Cerebellar nuclear complex (tissue), 1 donor: ENCODE results near the gene KCNN3.

Source experiments
- DNase-seq, 2 experiments: peaks; one replicate each; lab custom pipeline; 2025; lab: John Stamatoyannopoulos, UW

KCNN3 gene

DNA sequence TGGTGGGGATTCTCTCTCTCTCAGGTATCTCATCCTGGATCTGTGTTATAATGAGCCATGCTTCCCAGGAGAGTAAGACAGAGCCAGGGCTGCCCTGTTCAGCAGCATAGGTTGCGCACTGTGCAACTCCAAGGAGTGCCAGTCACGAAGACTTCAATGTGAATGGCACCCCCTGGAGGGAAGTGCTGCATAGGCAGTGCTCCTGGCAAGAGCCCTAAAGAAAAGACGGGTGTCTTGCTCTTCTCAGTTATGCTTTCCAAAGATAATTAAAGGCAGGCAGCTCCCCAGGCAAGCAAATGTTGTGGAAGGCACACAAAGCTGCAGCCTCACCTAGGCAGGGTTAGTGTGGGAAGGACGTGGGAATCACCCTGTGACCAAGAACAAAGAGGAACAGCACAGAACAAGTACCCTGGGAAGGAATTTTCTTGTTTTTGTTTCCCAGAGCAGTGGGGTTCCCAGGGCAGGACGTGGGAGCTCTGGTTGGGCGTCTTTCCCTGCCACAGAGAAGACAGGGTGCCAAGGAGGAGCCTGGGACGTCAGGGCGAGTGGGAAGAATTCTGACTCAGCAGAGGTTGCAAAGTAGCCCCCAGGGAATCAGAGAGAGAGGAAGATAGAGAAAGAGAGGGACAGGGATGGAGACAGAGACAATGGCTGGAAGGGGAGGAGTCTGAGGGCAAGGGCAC is 120.9 kb downstream of the KCNN3 start:
- no peak for DNase-seq

DNA sequence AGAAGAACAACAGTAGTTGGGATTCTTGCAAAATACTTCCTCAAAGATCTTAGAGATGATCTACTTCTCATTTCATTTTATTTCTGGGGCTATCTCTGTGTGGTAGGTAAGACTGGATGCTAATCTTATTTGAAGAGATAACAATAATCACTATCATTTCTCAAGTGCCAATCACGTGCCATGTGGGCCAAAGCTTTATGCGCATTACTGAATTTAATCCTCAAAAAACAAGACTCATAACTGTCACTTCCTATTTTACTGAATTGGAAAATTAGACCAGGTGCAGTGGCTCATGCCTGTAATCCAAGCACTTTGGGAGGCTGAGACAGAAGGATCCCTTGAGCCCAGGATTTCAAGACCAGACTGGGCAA is 121.7 kb downstream of the KCNN3 start:
- DNase-seq = no peak

DNA sequence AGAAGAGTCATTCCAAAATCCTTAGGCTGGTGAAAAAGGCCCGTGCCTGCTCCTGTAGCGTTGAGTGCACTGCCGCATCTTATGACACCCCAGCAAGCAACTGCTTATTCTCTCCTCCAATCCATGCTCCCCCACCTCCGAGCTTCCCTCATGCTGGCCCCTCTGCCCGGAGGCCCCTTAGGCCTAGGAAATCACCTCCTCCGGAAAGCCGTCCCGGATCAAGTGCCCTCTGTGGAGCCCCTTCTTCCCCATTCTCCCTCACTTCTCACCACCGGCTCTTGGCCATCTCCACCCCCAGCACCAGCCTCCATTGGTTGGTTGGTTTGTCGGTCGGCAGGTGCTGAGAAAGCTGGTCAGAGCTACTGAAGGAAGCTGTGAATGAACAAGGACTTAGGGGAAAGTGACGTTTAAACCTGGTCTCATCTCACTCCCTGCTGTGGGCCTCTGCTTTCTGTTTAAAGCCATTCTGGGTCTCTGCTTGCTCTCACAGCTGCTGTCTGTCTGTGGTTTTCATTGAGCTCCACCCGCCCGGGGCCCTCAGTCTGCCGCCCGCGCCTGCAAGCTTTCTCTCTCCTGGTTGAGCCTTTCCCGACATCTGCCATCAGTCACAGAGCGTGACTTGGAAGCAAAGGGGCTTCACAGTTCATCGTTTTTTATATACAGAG is 122.2 kb downstream of the KCNN3 start:
- DNase-seq = no peak

DNA sequence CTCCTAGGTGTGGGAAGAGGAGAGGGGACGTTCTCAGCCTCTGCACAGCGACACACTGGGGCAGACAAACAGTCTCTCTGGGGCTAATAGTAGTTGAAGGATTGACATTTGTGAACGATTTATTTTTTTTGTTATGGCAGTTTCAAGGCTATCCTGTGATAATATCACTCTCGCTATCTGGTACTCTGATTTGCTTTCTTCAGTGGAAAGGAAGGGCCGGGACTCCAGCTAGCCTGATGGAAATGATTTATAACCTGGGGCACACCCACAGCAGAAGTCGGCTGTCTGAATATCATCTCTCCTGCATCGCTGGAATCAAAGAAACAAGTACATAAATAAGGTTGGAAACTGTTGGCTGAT is 122.7 kb downstream of the KCNN3 start:
- DNase-seq = no peak

DNA sequence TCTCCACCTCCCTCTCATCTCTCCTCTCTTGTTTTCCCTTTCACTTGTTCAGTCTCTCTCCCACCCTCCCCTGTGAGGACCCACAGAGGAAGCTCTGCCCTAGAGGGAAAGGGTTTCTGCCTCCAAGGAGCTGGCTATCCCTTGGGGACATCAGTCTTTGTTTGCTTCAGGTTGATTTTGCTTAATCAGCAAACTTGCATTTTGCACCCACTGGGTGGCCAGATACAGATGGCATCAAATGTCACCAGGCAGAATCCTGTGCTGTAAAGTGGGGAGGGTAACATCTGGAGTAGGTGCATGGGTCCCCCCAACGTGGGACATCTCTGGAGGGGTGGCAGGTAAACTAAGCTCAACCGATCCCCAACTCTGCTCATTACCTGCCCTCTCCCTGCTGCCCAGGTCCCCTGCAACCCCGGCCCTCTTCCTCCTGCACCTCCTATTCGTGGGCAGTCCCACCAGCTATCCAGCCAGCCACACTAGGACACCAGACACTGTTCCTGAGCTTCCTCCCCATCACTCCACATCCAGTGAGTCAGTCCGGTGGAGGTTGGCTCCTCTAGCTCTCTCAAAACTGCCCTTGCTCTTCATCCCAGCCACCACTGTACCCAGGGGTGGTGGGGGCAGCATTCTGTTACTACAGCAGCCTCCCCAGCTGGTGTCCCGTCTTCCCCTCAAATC is 123.3 kb downstream of the KCNN3 start:
- DNase-seq = no peak

DNA sequence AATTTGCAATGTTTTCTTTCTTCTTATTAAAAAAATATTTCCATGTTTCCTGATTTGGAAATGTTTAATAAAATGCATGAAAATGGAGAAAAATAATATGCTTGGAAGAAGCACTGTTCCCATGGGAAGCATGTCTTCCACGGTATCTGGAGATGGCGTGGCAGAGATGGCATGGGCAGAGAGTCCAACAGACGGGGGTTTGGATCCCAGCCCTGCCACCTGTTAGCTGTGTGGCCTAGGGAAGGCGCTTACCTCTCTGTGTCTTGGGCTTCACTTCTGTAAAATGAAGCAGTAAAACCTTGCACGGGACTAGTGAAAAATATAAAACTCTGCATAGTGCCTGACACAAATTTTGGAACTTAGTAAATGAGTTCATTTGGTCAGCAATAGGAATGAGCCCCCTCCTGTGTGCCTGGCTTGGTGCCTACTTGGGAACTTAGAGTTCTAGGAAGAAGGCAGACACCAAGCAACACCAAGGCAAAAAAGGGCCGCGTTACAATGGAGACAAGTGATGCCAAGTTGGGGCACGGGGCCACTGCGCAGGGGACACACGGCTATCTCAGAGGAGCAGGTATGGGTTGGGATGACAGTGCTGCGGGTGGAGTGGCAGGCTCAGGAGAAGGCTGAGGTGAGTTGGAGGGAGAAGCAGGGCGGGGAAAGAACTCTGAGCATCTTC is 124.2 kb downstream of the KCNN3 start:
- no peak for DNase-seq

DNA sequence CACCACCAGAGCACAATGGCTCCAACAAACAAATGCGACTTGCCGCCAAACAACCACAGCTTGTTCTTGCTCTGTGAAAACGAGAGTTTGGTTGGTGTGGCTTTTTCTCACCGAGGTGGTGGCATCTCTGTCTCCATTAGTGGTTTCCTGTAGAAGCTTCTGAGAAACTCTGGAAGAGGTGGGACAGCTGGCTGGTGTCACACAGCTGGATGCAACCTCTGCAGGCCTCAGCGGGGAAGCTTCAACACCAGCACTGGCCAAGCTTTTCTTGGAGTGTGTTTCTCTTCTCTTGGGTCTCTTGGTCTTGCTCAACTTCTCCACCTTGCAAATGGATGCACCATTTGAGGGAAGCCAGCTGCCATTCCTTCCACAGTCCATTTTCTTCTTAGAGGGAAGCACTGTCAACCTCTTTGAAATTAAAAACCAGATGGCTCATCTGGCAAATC is 124.8 kb downstream of the KCNN3 start:
- no peak for DNase-seq

DNA sequence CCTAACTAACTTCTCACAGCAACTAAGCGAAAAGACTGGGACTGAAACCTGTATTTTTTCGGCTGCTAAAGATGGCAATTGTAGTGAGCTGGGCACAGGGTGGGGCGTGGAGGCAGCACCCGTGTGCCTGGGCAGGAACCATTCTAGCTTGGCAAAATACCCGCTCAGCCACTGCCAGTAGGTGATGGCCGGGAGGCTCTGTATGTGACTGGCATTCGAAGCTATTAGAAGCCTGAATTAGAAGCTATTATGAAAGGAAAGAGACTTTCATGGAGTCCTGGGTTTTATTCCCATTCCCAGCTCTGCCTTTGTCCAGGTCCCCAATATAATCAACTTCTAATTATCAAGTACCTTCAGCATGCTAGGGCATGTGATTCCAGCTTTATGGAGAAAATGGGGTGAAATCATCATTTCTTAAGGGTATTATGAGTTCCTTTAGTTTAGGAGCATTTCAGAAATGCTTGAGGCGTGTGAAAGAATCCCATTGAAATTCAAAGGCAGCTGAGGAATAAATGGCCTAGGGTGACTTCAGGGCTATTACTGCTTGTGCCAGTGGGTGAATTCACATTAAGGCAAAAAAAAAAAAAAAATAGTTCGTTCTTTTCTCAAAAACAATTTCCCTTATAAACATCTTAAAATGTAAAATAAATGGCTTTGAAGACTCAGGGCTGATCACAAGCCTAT is 125.6 kb downstream of the KCNN3 start:
- DNase-seq = no peak

DNA sequence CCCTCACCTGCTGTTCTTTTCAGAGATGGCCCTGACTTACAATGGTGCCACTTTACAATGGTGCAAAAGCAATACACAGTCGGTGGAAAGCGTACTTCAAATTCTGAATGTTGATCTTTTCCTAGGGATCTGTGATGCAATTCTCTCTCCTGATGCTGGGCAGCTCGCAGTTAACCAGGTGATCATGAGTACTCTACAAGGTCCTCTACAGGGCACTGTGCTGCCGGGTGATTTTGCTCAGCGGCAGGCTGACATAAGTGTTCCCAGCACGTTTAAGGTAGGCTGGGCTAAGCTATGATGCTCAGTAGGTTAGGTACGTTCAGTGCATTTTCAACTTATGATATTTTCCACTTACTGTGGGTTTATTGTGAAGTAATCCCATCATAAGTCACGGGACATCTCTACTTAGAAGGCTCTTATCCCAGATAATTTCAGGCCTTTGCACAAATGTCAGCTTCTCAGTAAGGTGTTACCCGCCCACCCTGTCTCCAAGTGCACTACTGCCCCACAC is 126.5 kb downstream of the KCNN3 start:
- DNase-seq = no peak

DNA sequence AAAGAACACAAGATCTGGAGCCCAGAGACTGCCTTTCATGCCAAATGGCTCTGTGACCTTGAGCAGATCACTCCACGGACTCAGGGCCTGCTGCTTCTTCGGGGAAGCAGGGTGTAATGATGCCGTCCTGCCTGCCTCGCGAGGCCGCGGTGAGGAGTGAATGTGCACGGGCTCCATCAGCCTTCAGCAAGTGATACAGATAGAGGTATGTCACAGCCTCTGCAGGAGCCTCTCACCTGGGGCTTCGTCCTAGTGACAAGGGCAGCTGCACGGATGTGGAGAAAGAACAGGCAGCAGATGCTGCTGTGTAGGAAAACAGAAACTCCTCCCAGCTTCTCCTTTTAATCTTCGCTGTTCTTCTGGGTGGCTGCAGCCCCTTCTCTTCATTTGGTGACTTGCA is 127.5 kb downstream of the KCNN3 start:
- DNase-seq = no peak

DNA sequence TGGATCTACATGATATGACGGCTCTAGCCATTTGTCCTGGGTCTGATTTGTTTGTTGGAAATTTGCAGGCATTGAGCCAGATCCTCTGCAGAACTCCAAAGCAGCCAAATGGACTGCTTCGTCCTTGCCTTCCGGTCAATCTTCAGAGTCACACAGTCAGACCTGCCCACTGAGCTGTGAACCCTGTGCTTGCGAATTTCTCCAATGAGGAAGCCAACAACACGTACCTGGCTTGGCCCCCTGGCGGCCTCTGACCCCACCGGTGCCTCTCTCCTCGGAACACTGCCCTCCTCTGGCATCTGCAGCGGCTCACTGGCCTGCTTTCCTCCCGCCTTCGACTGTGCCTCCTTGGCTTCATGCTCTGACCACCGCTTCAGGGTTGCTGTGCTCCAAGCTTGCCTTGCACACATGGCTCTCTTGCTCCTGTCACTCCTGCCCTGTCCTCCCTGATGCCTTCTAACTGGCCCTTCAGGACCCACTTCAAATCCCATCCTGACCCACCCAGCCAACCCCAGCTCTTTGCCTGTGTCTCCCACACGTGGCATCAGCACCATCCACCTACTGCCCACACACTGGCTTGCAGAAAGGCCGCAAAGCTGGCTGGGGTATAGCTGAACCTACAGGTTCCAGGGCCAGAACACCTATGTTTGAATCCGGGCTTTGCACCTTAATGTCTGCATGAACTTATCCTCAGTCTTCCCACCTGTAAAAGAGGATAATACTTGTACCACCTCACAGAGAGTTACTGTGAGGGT is 128.2 kb downstream of the KCNN3 start:
- no peak for DNase-seq

DNA sequence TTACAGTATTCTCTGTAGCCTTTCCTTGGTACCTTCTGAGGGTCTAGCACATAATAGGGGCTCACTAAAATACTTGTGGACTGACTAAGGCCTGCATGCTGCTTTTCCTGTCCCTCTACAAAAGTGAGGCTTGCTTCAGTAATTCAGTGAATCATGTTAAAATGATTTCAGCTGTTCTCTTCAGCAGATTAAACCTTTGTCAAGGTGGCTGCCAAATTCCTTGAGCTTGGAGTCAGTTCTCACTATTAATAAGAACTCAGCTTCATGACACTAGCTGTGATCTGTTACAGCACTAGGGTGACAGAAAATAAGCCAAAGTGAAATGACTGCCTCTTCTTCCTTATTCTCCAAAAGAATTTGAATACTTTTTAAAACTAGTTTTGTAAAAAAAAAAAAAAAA is 128.8 kb downstream of the KCNN3 start:
- DNase-seq = no peak

DNA sequence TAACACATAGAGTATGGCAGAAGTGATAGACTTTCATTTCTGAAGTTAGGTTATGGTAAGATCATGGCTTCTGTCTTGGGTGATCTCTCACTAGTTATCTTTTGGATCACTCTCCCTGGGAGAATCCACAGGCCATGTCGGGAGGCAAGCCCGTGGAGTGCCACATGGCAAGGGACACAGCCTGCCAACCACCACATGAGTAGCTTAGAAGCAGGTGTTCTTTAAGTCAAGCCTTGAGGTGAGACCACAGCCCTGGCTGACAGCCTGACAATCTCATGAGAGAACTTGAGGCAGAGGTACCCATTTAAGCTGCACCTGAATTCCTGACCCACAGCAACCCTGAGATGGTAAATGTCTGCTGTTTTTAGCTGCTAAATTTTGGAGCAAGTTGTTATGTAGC is 130.4 kb downstream of the KCNN3 start:
- no peak for DNase-seq

DNA sequence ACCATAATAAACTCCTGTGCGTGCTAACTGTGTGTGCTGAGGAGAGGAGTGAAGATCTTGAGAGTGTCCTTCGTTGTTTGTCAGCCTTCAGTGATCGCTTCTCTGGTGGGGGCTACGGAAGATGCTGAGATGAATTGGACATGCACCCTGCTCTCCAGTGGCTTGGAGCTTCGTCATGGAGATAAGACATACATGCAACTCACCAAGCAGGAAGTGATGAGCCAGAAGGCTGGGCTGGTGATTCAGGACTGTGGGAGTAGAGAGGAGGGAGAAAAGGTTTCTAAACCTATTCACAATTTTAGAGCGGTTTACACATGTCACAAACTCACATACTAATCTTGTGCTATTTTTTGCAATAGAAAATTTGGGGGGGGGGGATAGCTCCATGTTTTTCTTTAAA is 133.2 kb downstream of the KCNN3 start:
- DNase-seq = no peak

DNA sequence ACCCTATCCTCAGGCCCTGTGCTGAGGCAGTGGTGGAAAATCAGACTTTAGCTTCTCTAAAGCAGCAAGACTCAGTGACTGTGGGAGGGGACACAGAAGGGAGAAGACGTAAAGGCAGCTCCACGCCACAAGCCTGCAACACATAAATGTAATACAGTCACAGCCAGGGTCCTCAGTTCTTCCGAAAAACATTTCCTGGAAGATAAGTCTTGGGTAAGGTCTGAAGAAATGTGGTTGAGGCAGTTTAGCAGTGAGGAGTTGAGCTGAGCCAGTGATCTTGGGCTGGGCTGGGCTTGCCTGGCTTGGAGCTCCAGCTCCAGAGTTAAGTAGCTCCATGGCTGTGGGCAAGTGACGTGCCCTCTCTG is 134.3 kb downstream of the KCNN3 start:
- DNase-seq = no peak

DNA sequence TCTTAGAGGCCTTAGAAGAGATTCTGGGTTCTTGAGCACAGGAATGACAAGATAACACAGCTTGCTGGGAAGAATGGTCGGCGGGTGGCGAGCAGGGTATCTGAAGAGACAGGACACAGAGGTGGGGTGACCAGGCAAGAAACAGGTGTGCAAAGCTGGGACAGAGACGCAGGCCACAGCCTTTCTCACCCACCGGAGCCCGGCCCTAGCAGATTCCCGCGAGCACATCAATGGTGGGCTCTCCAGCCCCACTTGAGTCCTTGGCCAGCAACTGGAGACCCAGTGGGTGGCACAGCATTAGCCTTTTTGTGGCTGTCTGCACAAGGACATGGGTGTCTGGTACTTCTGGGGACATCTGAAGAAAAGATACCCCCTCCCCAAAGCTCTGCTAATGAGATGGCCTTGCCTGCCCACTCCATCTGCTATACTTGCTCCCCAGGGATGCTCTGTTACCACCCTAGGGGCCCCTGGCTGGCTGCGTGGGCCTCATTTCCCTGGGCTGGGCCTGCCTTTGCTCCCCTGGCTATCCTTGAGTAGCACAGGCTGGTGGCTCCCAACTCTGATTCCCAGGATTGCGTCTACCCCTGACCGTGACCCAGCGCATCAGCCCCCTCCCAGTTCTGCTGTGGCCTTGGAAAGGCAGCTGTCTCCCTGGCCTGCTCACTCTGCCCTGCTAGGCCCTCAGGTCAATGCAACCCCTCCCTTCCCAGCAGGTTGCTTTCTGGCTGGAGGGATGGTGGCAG is 134.8 kb downstream of the KCNN3 start:
- DNase-seq = no peak

DNA sequence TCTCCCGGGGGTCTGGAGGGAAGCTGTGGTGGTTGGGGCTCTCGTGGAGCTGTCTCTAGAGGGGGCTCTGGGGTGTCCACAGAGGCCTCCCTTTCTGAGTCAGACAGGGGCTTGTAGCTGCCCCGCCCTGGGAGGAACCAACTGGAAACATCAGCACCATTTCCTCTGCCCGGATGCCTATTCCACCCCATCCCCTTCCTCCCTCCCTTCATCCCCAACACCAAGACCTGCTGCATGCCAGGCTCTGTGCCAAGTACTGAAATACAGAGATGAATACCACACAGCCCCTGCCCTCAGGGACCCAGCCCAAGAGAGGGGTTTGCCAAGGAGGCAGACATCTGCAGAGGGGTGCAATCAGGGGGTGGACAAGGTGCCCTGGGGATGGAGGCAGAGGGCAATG is 136.5 kb downstream of the KCNN3 start:
- no peak for DNase-seq

DNA sequence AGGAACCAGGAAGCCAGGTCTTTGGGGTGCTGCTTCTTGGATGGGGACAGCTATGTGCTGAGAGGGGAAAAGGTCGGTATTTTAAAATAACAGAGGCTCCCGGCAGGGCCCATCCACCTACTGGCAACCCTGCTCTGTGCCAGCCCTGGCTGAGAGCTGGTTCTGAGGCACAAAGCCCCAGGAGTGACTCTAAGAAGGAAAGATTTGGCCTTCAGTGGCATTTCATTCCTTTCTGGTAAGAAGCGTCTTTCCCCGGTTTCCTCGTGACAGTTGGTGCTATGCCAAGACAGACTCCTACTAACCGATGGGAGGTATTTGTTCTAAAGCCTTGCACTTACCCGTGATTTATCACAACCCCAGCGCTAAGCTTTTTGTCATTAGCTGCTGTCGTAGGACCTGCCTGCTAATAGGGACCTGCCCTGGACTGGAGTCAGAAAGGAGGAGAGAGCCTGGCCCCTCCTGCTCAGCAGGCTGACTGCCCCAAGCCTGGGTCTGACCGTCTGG is 139.0 kb downstream of the KCNN3 start:
- DNase-seq = no peak

DNA sequence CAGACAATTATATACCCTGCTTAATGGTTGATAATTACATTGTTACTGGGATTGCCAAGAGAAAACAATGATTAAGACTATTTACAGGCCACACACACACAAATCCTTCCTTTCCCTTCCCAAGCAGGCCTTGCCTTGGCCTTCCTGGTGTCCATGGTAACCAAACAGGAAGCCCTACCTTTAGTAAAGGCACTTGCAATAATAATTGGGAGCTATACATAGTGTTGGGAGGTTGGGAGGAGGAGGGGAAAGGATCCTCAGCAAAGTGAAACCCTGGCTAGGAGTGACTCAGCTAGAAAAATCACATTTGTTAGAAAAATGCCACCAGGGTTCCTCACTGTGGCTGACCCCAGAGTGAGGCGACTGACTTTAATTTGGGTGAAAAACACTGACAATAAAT is 139.8 kb downstream of the KCNN3 start:
- no peak for DNase-seq

DNA sequence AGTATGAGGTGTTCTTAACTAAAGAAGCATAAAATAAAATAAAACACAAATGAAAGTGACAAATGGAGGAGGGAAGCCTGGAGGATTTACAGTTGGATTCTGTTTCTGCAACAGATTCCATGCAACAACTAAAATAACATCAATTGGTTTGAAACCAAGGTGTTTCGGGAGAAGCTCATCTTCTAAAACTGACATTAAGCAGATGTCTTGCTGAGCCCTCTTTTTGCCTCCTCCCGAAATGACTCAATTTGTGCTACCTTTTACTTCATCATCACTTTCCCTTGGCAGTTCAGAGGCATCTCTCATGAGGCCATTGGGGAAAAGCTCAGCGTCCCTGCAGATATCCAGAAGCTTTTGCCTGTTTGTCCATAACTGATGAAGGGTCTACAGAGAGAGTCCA is 140.5 kb downstream of the KCNN3 start:
- DNase-seq = no peak

DNA sequence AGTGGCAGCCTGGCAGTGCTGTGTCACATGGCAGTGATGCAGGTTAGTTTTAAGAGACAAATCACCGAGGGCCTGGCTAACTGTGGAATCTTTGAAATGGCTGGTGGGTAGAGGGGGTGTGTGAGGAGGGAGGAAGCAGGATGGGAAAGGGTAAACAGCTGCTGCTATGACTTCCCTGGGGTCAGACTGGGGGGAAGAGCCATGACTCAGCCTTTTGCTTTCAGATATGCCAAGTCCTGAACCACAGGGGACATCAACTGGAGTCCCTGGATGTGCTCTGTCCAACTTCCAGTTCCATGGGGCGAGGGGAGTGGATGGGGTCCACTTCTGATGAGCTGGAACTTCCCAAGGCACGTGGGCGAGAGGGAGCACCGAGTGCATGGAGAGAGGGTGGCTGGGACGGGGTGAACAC is 141.0 kb downstream of the KCNN3 start:
- DNase-seq = no peak
